ENCODE measurements around the gene SLC5A8.

SLC5A8 gene, protein sequence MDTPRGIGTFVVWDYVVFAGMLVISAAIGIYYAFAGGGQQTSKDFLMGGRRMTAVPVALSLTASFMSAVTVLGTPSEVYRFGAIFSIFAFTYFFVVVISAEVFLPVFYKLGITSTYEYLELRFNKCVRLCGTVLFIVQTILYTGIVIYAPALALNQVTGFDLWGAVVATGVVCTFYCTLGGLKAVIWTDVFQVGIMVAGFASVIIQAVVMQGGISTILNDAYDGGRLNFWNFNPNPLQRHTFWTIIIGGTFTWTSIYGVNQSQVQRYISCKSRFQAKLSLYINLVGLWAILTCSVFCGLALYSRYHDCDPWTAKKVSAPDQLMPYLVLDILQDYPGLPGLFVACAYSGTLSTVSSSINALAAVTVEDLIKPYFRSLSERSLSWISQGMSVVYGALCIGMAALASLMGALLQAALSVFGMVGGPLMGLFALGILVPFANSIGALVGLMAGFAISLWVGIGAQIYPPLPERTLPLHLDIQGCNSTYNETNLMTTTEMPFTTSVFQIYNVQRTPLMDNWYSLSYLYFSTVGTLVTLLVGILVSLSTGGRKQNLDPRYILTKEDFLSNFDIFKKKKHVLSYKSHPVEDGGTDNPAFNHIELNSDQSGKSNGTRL

DNA sequence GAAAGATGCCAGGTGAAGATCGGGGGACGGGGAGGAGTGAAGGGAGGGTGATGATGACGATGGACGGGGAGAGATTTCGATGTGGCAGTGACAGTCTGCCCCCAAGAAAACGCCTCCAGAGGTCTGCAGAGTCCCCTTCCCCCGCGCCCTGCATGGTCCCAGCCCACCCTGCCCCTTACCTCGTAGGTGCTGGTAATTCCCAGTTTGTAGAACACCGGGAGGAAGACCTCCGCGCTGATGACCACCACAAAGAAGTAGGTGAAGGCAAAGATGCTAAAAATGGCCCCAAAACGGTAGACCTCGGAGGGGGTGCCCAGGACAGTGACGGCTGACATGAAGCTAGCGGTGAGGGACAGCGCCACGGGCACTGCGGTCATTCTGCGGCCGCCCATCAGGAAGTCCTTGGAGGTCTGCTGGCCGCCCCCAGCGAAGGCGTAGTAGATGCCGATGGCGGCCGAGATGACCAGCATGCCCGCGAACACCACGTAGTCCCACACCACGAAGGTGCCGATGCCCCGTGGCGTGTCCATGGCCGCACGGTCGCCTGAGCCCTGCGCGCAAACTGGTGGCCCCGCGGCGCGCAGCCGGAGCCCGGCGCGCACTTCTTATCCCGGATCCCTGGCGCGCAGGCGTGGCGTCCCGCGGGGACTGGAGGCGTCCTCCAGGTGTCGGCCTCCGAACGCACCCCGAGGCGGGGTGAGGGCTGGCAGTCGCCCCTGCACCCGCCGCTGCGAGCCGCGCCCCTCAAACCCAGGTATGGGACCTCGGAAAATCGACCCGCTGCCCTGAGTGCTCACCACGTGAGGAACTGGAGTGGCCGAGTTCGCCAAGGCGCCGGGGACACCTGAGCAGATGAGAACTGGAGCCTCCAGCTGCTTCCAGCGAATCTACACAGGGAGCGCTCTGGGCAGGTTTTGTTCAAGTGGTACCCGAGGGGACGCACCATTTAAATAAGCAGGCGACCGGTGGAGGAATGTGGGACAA is at the start of gene SLC5A8:
TSS of gene SLC5A8 (minus strand) at position 920 of the 984 bp plus-strand sequence. CDS start at position 530, 390 bp downstream.
- TF ChIP-seq, protein P1, sequence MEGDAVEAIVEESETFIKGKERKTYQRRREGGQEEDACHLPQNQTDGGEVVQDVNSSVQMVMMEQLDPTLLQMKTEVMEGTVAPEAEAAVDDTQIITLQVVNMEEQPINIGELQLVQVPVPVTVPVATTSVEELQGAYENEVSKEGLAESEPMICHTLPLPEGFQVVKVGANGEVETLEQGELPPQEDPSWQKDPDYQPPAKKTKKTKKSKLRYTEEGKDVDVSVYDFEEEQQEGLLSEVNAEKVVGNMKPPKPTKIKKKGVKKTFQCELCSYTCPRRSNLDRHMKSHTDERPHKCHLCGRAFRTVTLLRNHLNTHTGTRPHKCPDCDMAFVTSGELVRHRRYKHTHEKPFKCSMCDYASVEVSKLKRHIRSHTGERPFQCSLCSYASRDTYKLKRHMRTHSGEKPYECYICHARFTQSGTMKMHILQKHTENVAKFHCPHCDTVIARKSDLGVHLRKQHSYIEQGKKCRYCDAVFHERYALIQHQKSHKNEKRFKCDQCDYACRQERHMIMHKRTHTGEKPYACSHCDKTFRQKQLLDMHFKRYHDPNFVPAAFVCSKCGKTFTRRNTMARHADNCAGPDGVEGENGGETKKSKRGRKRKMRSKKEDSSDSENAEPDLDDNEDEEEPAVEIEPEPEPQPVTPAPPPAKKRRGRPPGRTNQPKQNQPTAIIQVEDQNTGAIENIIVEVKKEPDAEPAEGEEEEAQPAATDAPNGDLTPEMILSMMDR (conservative IDR thresholded peaks at IDR 0.05; ENCODE audit: control insufficient read depth, insufficient read depth, low read depth, low read length): no peak
- no peak within 1 kb of the TSS for H3K4me3 ChIP-seq (ENCODE audit: control insufficient read depth, low read depth, low read length)
- DNase-seq (ENCODE audit: low read depth): no peak

DNA sequence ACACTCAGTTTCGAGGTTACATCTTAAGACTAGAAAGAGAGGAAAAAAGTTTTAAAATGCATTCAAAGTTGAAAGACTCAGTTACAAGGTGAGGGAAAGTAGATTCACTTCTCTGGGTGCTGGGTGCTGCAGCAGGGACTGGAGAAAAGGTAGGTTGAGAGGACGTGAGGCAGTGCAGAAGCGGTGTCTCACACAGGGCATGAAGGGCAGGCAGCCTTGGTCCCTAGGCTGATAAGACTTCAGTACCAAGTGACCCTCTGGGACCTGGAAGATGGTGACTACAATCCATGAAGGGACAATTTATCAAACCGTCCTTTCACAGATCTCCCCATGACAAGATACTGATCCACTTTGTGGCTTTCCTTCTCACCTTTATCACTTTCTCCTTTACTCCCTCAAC is 47.3 kb upstream of the SLC5A8 start:
- no peak overlapping the region for H3K4me3 ChIP-seq (ENCODE audit: control insufficient read depth, low read depth, low read length)
- no peak for DNase-seq (ENCODE audit: low read depth)
- TF ChIP-seq, protein P1 (conservative IDR thresholded peaks at IDR 0.05; ENCODE audit: control insufficient read depth, insufficient read depth, low read depth, low read length): no peak

DNA sequence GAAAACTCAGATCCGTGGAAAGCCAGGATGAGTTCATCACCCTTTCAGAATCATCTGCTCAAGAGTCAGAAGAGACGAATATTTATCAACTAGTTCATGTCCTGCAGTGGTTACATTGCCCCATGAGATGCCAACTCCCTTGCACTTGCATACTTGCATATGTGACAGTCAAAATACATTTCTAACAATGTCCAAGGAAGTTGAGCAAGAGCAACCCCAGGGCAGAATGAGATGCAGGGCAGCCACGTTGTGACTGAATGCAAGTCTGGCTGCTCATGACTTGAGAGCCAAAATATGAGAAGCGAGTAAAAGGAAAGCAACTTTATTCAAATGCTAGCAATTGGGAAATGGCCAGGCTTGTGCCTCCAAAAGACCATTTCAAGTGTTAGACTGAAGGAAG is 46.2 kb upstream of the SLC5A8 start:
- TF ChIP-seq, protein P1 (conservative IDR thresholded peaks at IDR 0.05; ENCODE audit: control insufficient read depth, insufficient read depth, low read depth, low read length): no peak
- no peak for DNase-seq (ENCODE audit: low read depth)
- H3K4me3 ChIP-seq (ENCODE audit: control insufficient read depth, low read depth, low read length): no peak overlapping the region

DNA sequence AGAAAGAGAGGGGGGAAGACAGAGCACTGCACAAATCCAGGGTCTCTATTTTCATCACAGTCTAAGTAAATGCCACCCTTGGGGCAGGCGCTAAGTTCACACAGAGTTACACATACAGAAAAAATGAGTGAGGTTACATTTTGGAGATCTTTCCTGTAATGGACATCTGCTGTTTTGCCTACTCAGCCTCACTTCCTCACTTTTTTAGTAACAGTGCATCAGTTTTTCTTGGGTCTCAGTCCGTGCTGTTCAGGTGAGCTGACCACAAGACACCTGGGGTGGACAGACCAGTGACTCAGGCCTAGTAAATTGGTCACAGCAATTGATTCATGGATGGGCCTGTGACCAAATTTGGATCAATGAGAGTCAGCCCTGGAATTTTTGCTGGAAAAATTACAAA is 33.6 kb upstream of the SLC5A8 start:
- DNase-seq (ENCODE audit: low read depth): no peak
- no peak overlapping the region for H3K4me3 ChIP-seq (ENCODE audit: control insufficient read depth, low read depth, low read length)
- TF ChIP-seq, protein P1 (conservative IDR thresholded peaks at IDR 0.05; ENCODE audit: control insufficient read depth, insufficient read depth, low read depth, low read length): no peak

DNA sequence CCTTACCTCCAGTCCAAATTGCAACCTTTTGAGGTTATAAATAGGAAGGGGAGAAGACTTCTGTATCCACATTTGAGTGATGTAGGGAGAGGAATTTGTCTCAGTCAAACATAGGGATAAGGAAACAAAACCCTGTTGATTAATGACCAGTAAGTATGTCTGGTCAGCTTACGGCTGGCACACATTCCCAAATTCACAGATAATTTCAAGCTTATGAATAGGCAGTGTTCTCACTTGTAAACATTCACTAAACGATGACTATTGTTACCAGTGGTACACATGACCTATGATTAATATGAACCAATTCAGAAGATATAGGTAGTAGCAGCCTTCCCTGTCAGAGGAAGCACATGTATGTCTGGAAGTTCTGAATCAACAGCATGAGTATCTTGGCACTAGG is 33.0 kb upstream of the SLC5A8 start:
- DNase-seq (ENCODE audit: low read depth): peak; percentile 2
- TF ChIP-seq, protein P1 (conservative IDR thresholded peaks at IDR 0.05; ENCODE audit: control insufficient read depth, insufficient read depth, low read depth, low read length): no peak
- no peak overlapping the region for H3K4me3 ChIP-seq (ENCODE audit: control insufficient read depth, low read depth, low read length)

DNA sequence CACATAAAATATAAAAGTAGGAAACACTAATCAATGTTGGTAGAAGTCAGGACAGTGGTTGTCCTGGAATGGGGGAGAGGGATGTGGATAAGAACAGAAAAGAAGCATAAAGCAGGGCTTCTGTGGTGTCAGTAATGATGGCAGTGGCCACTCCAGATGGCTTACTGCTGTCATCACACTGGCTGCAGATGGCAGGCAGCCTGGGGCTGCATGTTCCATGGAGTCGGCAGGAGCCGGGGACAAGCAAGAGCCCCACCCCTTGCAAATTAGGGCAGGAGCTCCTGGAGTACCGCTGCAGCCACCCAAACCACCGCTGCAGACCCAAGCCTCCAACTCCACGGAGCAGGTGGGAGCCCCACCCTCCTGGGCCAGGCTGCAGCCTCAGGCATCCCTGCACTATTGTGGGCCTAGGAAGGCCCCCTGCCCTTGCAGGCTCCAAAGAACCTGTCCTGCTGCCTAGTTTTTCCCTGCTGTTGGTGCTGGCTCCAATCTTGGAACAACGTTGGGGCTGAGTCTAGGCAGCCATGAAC is 28.8 kb upstream of the SLC5A8 start:
- TF ChIP-seq, protein P1 (conservative IDR thresholded peaks at IDR 0.05; ENCODE audit: control insufficient read depth, insufficient read depth, low read depth, low read length): no peak
- DNase-seq (ENCODE audit: low read depth): no peak
- no peak overlapping the region for H3K4me3 ChIP-seq (ENCODE audit: control insufficient read depth, low read depth, low read length)
